HG02970 (cell line): ENCODE measurements around the gene MYO1D.

ENCODE experiments used
- ATAC-seq: cut with Tn5 transposase; IDR thresholded peaks from one replicate; pipeline ENCODE4 v1.9.1; 2021; ENCODE audit warnings: mild to moderate bottlenecking, moderate library complexity, moderate number of reproducible peaks; ENCODE audit not compliant: unreplicated experiment, low FRiP score

The MYO1D gene

DNA sequence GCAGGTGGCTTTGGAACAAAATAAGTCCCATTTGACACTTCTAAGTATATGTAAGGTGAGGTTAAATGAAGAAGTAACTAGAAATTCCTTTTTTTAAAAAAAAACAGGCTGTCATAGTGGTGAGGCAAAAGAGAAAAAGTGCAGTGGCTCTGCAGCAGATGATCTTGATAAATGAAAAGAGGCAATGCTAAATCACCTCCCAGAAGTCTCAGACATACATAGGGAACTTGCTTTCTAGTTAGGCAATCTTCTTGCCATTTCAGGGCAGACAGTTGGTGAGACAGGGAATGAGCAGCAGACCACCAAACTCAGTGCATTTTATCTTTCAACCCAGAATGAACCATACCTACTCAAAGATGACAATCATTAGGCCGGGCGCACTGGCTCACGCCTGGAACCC lies 90.8 kb downstream of the MYO1D start:
- no peak for ATAC-seq

DNA sequence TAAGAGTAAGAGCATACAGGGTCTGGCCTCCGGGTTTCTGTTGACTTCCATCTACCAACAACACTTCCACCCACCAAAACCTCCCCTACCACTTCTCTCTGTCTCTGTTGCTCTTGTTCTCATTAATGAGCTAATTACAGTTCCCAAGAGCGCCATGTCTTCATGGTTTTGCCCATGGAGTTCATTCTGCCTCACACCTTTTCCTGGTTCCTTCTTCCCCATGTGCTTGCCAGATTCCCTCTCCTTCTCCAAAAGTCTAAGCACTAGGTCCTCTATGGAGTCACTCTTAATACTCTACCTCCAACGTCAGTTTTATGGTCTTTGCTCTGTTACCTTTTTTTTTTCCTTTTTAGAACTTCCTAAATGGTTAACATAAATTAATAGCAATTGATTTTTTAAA lies 92.8 kb downstream of the MYO1D start:
- ATAC-seq = no peak

DNA sequence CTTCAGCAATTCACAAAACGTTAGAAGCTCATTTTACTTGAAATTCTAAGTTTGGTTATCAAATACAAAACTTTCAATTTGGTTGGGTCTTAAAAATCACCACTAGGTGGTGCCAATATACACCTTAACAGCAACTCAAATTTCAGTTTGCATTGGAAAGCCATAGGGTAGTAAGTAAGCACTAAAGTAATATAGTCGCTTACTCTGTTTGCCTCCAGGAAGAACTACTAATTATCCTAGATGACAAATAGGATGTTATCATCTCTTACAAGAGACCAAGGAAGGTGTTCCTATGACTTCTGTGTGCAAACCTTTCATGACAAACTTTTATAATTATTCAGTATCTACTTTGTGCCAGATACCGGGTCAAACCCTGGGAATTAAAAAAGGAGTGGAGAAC lies 93.3 kb downstream of the MYO1D start:
- ATAC-seq = no peak

DNA sequence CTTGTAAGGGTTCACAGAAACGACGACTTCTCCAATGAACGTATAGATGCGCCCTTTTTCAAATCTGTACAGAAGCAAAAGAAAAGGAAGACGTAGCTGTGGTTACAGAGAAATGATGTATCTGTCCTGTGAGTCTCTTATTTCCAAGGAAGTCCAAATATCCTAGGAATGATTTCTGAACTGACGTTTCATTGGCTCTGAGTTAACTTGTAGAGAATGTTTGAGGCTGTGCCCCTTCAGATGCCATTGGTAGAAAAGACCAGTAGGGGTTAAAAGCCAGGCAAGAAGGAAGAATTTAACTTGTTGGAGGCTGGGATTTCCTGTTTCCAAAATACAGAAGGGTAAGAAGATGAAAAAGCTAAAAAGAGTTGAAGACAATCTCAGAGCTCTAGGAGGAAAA lies 96.2 kb downstream of the MYO1D start:
- no peak for ATAC-seq

DNA sequence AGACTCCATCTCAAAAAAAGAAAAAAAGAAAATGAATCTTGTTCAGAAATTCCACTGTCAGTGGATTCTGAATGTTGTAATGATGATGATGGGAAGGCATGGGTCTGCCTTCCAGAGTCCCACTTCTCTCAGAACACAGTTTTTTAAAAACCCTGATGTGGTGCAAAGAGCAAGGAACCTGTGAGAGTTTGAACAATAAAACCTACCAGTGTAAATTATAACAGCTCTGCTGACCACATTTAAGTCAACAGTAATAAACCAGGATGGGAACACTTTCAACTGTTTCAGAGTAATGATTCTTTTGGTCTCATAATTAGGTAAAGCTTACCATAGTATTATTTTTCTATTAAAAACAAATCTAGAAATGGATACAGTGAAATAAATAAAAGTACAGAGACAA lies 99.0 kb downstream of the MYO1D start:
- ATAC-seq = no peak

DNA sequence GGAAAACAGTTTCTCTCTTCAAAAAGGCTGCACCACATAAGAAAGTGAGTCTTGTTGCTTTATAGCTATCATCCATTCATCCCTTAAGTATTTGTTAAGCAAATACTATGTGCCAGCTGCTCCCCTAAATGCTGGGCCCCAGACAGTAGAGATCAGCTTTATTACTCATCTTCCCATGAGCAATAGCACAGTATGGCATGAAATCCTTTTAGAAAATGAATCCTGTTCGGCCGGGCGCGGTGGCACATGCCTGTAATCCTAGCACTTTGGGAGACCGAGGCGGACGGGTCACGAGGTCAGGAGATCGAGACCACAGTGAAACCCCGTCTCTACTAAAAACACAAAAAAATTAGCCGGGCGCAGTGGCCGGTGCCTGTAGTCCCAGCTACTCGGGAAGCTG lies 99.5 kb downstream of the MYO1D start:
- ATAC-seq = no peak

DNA sequence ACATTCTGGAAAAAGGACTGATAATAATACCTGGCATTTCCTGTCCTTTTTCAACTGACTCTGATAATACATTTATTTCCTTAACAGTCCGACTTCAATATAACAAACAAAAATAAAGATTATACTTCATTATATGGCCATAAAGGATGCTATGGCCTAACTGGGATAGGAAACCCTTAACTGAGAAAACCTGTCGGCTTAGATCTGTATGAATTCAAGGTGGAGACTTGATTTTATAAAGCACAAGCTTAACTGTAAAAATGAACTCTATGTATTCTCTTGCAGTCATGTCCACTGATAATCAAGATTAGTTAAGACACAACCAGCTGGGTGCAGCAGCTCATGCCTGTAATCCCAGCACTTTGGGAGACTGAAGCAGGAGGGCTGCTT lies 102.2 kb downstream of the MYO1D start:
- no peak for ATAC-seq

DNA sequence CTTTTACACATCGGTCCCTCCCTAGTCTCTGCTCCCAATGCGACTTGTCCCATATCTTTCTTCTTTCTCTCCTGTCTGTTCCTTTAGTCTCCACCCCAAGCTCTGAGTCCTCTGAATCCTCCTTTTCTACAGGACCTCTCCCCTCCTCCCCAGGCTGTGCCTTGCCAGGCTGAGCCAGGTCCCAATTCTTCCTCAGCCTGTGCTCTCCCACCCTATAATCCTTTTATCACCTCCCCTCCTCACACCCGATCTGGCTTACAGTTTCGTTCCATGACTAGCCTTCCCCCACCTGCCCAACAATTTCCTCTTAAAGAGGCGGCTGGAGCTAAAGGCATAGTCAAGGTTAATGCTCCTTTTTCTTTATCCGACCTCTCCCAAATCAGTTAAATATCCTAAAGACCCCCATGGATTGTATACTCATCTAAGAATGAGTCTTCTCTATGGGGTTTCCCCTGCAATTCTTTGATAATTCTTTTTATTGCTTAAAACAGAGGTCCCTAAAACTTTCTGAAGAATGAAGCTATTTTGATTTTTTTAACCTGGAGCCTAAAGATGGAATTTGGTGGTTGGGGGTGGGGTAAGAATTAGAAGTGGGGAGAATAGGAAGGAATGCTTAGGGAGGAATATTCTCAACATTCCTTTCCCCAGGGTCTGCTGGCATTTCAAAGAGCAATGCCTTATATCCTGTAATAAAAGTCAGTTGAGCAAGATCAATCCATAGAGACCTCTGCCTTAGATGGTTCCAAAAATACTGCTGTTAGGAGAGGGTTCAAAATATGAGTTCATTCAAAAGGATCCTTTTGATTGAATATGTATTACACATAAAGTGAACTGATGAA lies 102.8 kb downstream of the MYO1D start:
- ATAC-seq = no peak

DNA sequence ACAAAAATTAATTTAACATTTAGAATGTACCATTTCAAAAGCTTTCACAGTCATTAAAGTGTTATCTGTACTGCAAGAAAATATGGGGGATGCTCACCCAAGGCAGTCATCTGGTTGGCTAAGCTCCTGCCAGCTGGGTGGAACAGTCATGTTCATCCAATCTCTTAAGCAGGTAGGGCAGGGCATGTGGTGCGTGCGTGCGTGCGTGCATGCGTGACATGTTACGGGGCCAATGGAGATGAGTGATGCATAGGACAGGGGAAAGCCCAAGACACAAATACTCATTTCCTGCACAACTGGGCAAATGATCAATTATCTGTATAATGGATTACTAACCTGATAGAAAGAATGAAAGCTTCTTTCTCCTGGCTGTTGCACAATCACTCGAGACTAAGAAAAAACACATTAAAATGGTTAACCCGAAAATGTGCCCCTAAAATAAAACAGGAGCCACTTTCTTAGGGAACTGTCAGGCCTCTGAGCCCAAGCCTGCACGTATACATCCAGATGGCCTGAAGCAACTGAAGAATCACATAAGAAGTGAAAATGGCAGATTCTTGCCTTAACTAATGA lies 104.4 kb downstream of the MYO1D start:
- ATAC-seq = no peak

DNA sequence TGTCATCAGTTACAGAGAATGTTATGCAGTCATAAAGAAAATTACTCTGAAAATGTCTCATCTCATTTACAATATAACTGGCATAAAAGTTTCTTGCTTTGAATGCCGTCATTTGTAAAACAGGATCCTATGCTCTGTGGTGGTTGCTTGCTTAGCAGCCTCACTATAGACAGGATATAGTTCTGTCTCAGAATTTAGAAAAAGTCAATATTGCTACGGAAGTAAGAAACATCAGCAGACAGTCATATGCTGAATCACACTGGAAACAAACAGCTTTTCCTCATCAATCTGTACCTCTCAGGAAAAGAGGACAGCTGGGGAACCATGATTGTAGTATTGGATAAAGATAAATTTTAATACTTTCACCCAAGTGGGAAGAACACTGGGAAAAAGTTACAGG lies 105.5 kb downstream of the MYO1D start:
- no peak for ATAC-seq

DNA sequence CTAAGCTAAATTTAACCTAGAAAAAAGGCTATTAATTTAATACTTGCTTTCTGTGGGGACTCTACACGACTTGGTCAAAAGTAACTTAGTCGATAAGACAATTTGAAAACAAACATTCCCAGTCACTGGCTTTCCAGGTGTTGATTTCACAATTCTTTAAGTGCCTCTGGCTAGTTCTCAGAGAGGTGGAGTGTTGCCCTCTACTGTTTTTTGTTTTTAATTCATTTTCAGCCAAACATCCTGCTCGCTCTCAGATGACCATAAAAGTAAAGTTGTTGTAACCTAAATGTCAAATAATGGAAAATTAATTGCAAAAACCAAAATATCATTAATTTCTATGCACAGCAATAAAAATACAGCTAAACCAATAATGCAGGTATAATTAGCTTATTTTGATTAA lies 107.1 kb downstream of the MYO1D start:
- no peak for ATAC-seq

DNA sequence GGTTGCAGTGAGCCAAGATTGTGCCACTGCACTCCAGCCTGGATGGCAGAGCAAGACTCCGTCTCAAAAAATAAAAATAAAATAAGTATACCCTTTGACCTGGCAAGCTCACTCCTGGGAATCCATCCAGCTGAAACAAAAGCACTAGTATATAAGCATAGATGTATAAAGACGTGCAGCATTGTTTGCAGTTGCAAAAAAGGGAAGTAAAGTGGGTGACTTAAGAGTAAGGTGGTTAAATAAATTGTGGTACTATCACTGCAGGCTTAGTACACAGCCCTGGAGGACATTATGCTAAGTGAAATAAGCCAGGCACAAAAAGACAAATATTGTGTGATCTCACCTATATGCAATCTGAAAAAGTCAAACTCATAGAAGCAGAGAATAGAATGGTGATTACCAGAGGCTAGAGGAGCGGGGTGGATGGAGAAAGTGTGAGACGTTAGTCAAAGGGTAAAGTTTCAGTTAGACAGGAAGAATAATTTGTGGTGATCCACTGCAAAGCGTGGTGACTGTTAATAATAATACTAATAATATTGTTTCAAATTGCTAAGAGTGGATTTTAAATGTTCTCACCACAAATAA lies 113.0 kb downstream of the MYO1D start:
- no peak for ATAC-seq

DNA sequence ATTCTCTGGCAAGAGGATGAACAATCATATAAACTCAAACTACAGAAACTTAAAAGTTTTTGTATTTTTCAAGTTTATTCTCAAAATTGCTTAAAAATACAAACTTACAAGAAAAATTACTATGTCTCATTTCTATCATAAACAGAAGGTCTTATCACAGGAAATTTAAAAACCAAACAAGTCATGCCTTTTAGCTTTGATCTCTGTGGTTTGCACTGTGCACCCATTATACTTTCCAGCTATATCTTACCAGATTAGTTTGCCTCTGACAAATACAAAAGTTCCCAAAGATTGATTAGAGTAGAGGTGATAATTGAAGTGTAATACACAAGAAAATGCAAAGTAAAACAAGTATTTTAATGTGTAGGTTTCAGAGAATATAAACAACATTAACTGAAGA lies 117.4 kb downstream of the MYO1D start:
- no peak for ATAC-seq

DNA sequence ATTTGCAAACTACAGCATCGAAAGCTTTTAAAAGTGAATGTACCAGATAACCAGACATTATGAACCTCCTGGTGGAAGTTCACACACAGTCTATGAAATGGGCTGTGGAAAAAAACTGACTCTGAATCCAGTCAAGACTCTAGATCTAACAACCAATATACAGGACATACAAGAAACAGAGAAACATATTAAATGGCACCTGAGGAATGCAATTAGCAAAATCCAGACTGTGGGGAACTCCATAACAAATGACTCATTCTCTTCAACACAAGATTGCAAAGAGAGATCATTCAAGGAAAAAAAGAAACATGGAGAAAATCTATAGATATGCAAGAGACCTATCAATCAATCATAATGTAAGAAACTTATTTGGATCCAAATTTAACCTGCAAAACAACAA lies 119.0 kb downstream of the MYO1D start:
- no peak for ATAC-seq

DNA sequence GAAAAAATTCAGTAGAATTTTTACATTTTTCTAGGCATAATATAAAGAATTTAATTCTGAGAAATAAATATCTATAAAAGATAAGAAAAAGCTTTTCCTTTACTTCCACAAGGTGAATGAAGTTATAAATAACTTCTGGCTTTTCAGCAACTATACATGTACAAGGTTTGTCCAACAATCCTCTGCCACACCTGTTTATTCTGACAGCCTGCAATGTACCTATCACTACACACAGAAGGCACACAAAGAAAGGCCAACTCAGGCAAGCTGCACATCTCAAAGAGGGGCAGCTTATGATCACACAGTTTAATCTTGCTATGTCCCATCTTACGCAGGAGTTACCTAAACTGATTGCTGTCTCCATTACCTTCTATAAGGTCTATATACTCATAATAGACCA lies 120.2 kb downstream of the MYO1D start:
- no peak for ATAC-seq

DNA sequence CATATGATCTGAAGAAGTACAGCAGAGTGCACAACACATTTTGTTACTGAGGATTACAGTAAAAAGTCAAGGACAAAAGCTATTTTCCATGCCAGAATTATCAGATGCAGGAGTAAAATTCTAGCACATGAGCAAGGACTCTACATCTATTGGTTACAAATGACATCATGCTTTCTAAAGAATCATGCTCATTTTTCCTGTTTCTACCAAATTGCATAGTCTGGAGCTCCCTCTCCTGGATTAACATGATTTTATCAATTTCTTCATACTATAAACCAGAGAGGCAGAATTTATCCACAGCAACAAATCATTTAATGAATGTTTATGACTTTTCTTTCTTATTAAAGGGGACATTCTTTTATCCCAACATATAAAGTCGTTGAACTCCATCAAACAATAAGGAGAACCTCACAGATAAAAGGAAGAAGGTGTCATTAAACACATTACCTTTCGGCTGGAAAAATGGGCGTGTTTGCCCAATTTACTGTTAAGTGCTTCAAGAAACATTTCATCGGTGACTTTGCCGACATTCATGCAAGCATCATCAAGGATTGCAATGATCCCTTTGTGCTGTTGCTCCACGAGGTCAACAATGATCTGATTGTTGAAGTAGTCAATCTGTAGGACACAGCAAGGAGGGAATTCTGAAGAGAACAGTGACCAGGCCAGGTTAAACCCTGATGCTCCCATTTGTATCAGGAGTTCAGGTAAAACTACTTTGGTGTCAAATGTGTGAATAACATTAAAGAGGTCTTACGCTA lies 121.7 kb downstream of the MYO1D start:
- no peak for ATAC-seq

DNA sequence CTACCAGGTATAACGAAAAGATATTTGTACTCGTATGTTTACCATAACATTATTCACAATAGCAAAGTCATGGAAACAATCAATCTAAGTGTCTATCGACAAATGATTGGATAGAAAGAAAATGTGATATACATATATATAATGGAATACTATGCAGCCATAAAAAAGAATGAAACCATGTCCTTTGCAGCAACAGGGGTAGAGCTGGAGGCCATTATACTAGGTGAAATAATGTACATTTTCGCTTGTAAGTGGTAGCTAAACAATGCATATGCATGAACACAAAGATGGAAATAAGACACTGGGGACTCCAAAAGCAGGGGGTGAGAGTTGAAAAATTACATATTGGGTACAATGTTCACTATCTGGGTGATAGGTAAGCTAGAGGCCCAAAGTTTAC lies 124.0 kb downstream of the MYO1D start:
- ATAC-seq = no peak

DNA sequence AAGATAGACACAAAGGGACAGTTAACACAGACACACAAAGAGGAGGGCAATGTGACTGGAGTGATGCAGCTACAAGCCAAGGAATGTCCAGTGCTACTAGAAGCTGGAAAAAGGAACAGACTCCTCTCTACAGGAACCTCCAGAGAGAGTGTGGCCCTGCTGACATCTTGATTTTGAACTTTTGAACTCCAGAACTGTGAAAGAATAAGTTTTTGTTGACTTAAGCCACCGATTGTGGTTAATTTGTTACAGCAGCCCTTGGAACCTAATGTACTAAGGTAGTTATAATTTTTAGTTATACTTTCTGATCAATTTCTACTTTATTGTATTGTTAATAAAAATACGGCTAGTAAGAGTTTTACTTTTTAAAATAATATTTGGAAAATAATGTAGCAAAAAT lies 129.1 kb downstream of the MYO1D start:
- ATAC-seq = no peak

DNA sequence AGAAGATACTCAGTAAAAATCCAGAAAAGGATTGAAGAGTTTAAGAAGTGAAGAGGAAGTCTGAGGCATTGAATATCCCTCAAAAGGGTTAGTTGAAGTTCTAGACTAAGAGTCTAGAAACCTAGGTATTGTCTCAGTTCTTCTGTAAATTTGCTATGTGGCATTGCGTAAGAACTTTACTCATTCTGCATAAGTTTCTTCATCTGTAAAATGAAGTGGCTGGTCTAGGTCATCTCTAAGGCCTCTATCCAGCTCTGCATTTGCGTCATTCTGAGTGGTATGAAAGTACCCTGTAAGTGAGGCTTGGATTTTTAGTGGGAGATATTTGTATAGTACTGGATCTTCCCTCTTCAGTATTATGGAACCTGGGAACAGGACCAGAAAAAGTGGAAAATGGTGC lies 130.2 kb downstream of the MYO1D start:
- no peak for ATAC-seq

DNA sequence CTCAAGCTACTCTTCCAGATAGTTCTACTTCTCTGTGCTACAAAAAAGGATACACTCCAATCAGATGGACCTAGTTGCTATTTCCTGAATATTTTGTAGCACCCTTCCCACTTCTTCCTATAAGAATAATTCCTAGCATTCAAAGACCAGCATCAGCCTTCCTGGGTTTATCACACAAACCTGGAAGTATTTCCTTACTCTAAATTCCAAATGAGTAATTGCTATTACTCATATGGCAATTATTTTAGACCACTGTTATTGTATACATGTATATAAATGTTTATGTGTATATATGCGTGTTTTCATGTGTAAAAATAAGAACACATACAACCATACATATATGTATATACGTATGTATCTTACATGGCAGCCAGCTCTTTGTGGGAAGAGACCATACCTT lies 130.6 kb downstream of the MYO1D start:
- ATAC-seq = no peak
